ENCODE results near the gene THEM4. TPM values are rescaled to one million over a fixed set of nuclear protein-coding genes. Genes with fewer than 3 reads are reported as not detected.

THEM4 gene
- total and polyA plus RNA-seq, 2 experiments from 2014 or later, result 13.4 to 20.4 TPM

DNA sequence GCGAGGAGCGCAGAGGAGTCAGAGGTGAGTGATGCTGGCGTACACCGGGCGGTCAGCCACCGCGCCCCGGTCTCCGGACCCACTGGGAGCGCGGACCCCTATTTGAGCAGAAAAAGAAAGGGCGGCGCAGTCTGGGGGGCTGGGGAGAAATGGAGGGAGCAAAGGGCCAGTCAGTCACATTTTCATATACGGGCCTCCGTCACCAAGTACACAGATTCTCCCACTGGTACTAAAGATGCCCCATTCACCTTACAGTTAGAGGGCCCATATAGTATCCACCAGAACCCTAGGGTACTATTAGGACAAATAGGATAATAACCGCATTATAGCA lies 70.3 kb downstream of the THEM4 start:
- DNase-seq (ENCODE audit: low spot score) (no peak), ATAC-seq (peak; percentile 19)
- Histone ChIP-seq H3K4me3 (peak overlapping the region; percentile 84), H2AFZ (peak overlapping the region; percentile 99), H3K4me2 (peak overlapping the region; percentile 96), H3K27me3 (ENCODE audit: insufficient read depth) (peaks cover 45% of the 10 kb centered on the region), H3F3A (replicated peaks; ENCODE audit: low read depth) (peaks cover 5% of the 10 kb centered on the region; the same call in 1 of the 2 replicates), H3K9me2 (ENCODE audit: insufficient read depth) (no peaks in the 10 kb centered on the region), H3K27ac (ENCODE audit: low read depth) (no peak overlapping the region), H4K20me1 (replicated peaks; ENCODE audit: insufficient read depth) (no peaks in the 10 kb centered on the region), H3K36me3 (ENCODE audit: insufficient read depth) (no peaks in the 10 kb centered on the region), H3K79me2 (replicated peaks; ENCODE audit: insufficient read depth) (no peaks in the 10 kb centered on the region), H3K4me1 (ENCODE audit: insufficient read depth) (peaks cover 21% of the 10 kb centered on the region)
- H3K36me3 Mint-ChIP-seq (ENCODE audit: low read depth), result no peaks in the 10 kb centered on the region
- H3K9me3 Mint-ChIP-seq, result peaks cover 4% of the 10 kb centered on the region; the same call in 2 of the 3 replicates
- peaks cover 25% of the 10 kb centered on the region for H3K4me1 Mint-ChIP-seq
- no peak overlapping the region for H3K27ac Mint-ChIP-seq
- peak overlapping the region; percentile 86 for H3K4me3 Mint-ChIP-seq
- TF ChIP-seq NANOG (IDR thresholded peaks at IDR 0.05; ENCODE audit: borderline replicate concordance) (no peak), EZH2phosphoT487 (IDR thresholded peaks at IDR 0.05; ENCODE audit: unreplicated experiment) (no peak), ZNF331 (CRISPR knock-in tag; IDR thresholded peaks at IDR 0.05; ENCODE audit: low read depth) (no peak), ZNF462 (CRISPR knock-in tag; IDR thresholded peaks at IDR 0.05) (no peak), CREB1 (CRISPR knock-in tag; IDR thresholded peaks at IDR 0.05; ENCODE audit: low read depth) (no peak), POLR2AphosphoS5 (IDR thresholded peaks at IDR 0.05; ENCODE audit: low read depth) (no peak), CTCF (conservative IDR thresholded peaks at IDR 0.05; ENCODE audit: low read depth in 2 of 2) (no peak), ZNF114 (CRISPR knock-in tag; IDR thresholded peaks at IDR 0.05) (no peak), JUNB (IDR thresholded peaks at IDR 0.05; ENCODE audit: unreplicated experiment) (no peak), STAT1 (IDR thresholded peaks at IDR 0.05; ENCODE audit: unreplicated experiment) (no peak), EZH2 (IDR thresholded peaks at IDR 0.05; ENCODE audit: low read depth, unreplicated experiment) (no peak)
- TF ChIP-seq, protein P1, sequence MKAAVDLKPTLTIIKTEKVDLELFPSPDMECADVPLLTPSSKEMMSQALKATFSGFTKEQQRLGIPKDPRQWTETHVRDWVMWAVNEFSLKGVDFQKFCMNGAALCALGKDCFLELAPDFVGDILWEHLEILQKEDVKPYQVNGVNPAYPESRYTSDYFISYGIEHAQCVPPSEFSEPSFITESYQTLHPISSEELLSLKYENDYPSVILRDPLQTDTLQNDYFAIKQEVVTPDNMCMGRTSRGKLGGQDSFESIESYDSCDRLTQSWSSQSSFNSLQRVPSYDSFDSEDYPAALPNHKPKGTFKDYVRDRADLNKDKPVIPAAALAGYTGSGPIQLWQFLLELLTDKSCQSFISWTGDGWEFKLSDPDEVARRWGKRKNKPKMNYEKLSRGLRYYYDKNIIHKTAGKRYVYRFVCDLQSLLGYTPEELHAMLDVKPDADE (IDR thresholded peaks at IDR 0.05), result no peak
- TF ChIP-seq, protein P2, sequence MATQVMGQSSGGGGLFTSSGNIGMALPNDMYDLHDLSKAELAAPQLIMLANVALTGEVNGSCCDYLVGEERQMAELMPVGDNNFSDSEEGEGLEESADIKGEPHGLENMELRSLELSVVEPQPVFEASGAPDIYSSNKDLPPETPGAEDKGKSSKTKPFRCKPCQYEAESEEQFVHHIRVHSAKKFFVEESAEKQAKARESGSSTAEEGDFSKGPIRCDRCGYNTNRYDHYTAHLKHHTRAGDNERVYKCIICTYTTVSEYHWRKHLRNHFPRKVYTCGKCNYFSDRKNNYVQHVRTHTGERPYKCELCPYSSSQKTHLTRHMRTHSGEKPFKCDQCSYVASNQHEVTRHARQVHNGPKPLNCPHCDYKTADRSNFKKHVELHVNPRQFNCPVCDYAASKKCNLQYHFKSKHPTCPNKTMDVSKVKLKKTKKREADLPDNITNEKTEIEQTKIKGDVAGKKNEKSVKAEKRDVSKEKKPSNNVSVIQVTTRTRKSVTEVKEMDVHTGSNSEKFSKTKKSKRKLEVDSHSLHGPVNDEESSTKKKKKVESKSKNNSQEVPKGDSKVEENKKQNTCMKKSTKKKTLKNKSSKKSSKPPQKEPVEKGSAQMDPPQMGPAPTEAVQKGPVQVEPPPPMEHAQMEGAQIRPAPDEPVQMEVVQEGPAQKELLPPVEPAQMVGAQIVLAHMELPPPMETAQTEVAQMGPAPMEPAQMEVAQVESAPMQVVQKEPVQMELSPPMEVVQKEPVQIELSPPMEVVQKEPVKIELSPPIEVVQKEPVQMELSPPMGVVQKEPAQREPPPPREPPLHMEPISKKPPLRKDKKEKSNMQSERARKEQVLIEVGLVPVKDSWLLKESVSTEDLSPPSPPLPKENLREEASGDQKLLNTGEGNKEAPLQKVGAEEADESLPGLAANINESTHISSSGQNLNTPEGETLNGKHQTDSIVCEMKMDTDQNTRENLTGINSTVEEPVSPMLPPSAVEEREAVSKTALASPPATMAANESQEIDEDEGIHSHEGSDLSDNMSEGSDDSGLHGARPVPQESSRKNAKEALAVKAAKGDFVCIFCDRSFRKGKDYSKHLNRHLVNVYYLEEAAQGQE (IDR thresholded peaks at IDR 0.05; ENCODE audit: unreplicated experiment), result no peak
- peaks cover 29% of the 10 kb centered on the region for H3K27me3 Mint-ChIP-seq (ENCODE audit: insufficient read depth, low read depth, poor library complexity)
